ENCODE measurements around the gene FGD3. TPM values are rescaled to one million over a fixed set of nuclear protein-coding genes. Genes with fewer than 3 reads are reported as not detected.

The FGD3 gene
- total and polyA plus RNA-seq, 2 donors (not counting 1 experiment from before 2014, with no cell fraction given), result 130 to 134 TPM

DNA sequence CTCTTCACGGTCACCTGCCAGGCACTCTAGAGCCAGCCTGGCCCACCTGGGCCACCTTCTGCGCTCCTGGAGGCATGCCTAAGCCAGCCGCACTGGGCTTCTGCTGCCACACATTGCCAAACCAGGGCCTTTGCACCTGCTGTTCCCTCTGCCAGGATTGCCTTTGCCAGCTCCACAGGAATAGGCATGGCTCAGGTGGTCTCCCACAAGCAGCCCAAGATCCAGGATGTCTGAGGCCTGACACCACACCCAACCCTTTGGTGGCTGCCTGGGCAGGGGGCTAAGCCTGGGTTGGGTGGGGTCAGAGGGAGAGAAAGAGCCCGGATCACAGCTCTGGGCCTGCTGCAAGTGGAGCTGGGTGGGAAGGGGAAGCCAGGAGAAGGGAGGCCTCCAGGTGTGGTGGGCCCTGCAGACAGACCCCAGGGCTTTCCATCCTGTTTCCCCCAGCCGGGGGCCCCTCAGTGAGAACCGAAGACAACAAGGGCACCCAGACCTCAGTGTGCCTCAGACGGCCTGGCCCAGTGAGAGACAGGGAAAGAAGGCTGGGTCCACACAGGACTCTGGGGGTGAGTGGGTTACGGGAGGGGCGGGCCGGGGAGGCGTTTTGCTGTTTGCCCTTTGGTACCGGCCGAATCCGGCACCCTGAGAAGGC is 110.5 kb downstream of the FGD3 start:
- Mint-ChIP-seq H3K9me3 (ENCODE audit: insufficient read depth) (no peaks in the 10 kb centered on the region), H3K27me3 (no peaks in the 10 kb centered on the region), H3K27ac (peak overlapping the region; percentile 95), H3K4me3 (peak overlapping the region; percentile 84), H3K4me1 (peaks cover 63% of the 10 kb centered on the region)
- ATAC-seq (ENCODE audit: low read depth) (peak; percentile 32), DNase-seq (no peak)
- H3K4me1 ChIP-seq (ENCODE audit: control insufficient read depth in 2 of 2, insufficient read depth in 2 of 2, low read length in 2 of 2), result peaks cover 43 to 53% of the 10 kb centered on the region in 2 donors
- no peaks in the 10 kb centered on the region for H3K27me3 ChIP-seq (replicated peaks in 1 of 4; ENCODE audit: control extremely low read depth in 1 of 4, control insufficient read depth in 3 of 4, insufficient read depth in 4 of 4, low read length in 3 of 4)
- H3K79me2 ChIP-seq (ENCODE audit: control insufficient read depth, insufficient read depth, low read length), result peaks cover 14% of the 10 kb centered on the region
- H3K27ac ChIP-seq (ENCODE audit: low read length in 2 of 2), result peak overlapping the region; percentile 79 to 80
- POLR2A ChIA-PET, result interaction anchor here (0.5 to 1.0 kb wide), 2 partner anchors 9 to 16 kb away, joined by 4 to 6 read pairs; no protein-coding TSS in a partner anchor
- H2AFZ ChIP-seq (ENCODE audit: insufficient read depth, low read depth, low read length, poor library complexity, severe bottlenecking), result no peak overlapping the region
- no peak overlapping the region for H3K4me3 ChIP-seq (ENCODE audit: control extremely low read depth in 1 of 5, extremely low read depth in 1 of 5, insufficient read depth in 1 of 5, low read depth in 2 of 5, low read length in 4 of 5)
- H3K36me3 ChIP-seq (replicated peaks in 1 of 2; ENCODE audit: control extremely low read depth in 1 of 2, control insufficient read depth in 1 of 2, extremely low read depth in 1 of 2, insufficient read depth in 2 of 2, low read length in 1 of 2), result peaks cover 0 to 3% of the 10 kb centered on the region in 2 experiments
- no peak for TF ChIP-seq EZH2 (IDR thresholded peaks at IDR 0.05; ENCODE audit: borderline replicate concordance, insufficient read depth, low read depth, low read length, poor library complexity, severe bottlenecking)
- TF ChIP-seq, protein P1, sequence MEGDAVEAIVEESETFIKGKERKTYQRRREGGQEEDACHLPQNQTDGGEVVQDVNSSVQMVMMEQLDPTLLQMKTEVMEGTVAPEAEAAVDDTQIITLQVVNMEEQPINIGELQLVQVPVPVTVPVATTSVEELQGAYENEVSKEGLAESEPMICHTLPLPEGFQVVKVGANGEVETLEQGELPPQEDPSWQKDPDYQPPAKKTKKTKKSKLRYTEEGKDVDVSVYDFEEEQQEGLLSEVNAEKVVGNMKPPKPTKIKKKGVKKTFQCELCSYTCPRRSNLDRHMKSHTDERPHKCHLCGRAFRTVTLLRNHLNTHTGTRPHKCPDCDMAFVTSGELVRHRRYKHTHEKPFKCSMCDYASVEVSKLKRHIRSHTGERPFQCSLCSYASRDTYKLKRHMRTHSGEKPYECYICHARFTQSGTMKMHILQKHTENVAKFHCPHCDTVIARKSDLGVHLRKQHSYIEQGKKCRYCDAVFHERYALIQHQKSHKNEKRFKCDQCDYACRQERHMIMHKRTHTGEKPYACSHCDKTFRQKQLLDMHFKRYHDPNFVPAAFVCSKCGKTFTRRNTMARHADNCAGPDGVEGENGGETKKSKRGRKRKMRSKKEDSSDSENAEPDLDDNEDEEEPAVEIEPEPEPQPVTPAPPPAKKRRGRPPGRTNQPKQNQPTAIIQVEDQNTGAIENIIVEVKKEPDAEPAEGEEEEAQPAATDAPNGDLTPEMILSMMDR (IDR thresholded peaks at IDR 0.05), result no peak
- H3K4me2 ChIP-seq (replicated peaks; ENCODE audit: low read depth, low read length, poor library complexity, severe bottlenecking), result peak overlapping the region; percentile 94
- no peak overlapping the region for H3K9ac ChIP-seq (ENCODE audit: low read length)
- CTCF ChIA-PET, result interaction anchor here (0.6 to 1.4 kb wide), 4 partner anchors 13 to 53 kb away, joined by 3 to 8 read pairs (median 5); no protein-coding TSS in a partner anchor
- no peaks in the 10 kb centered on the region for H3K9me3 ChIP-seq (ENCODE audit: control extremely low read depth in 1 of 3, control insufficient read depth in 2 of 3, insufficient read depth in 1 of 3, low read length in 2 of 3)
- WGBS (ENCODE audit: insufficient coverage), result 48% methylated on average over 6 of the region's 14 CpGs
- H4K20me1 ChIP-seq (ENCODE audit: control insufficient read depth, insufficient read depth, low read length, poor library complexity, severe bottlenecking), result no peaks in the 10 kb centered on the region
- intact Hi-C loops (cut with micrococcal nuclease), result loop anchor here (1.0 to 5.0 kb wide), 5 partner anchors 15 to 509 kb away; partner anchors contain the start of gene NINJ1

All from B cell (primary cell).